Measurements from ENCODE around the gene SMOC2. TPM values are rescaled to one million over a fixed set of nuclear protein-coding genes. Genes with fewer than 3 reads are reported as not detected.

Gene SMOC2
- total and polyA plus RNA-seq, 2 of the 4 experiments (the other 2 are of a cell fraction), result not detected

GRCh38 chr6:168529214-168529613, 88.2 kb downstream of the SMOC2 start:
- Histone ChIP-seq H3K56ac (ENCODE audit: extremely low read depth, insufficient read depth, low read length) (no peak overlapping the region), H3K14ac (replicated peaks; ENCODE audit: low read depth, low read length) (no peak overlapping the region), H3K4me3 (ENCODE audit: insufficient read depth, low read depth, low read length) (no peak overlapping the region), H3K18ac (ENCODE audit: low read depth, low read length) (no peak overlapping the region), H3K27me3 (ENCODE audit: control insufficient read depth, insufficient read depth, low read length) (no peaks in the 10 kb centered on the region), H3K4me1 (ENCODE audit: control insufficient read depth, insufficient read depth, low read length) (no peaks in the 10 kb centered on the region), H2BK20ac (ENCODE audit: low read depth, low read length) (no peak overlapping the region), H2AK9ac (replicated peaks; ENCODE audit: low read depth, low read length, poor library complexity) (no peak overlapping the region), H2AK5ac (ENCODE audit: low read depth, low read length) (no peak overlapping the region), H3K4me2 (ENCODE audit: low read depth, low read length) (no peak overlapping the region), H3K9ac (ENCODE audit: low read depth, low read length) (no peak overlapping the region), H4K5ac (ENCODE audit: low read depth, low read length) (no peak overlapping the region), H3K79me1 (ENCODE audit: low read depth in 1 of 2, low read length in 2 of 2) (no peaks in the 10 kb centered on the region), H4K20me1 (ENCODE audit: insufficient read depth, low read length) (no peaks in the 10 kb centered on the region), H2BK15ac (ENCODE audit: low read depth, low read length) (no peak overlapping the region), H3K23ac (ENCODE audit: low read depth, low read length) (no peak overlapping the region), H2AFZ (replicated peaks; ENCODE audit: low read length, poor library complexity) (no peak overlapping the region), H3K36me3 (ENCODE audit: control insufficient read depth, insufficient read depth, low read length) (no peaks in the 10 kb centered on the region), H4K91ac (ENCODE audit: insufficient read depth, low read depth, low read length) (no peak overlapping the region), H3K27ac (ENCODE audit: insufficient read depth, low read length) (no peak overlapping the region), H3K4ac (ENCODE audit: low read depth, low read length) (no peak overlapping the region), H2BK120ac (ENCODE audit: low read depth, low read length) (no peak overlapping the region), H4K8ac (ENCODE audit: low read depth in 2 of 2, low read length in 2 of 2) (no peak overlapping the region), H3K9me1 (ENCODE audit: insufficient read depth, low read length) (no peaks in the 10 kb centered on the region), H3K9me3 (ENCODE audit: control insufficient read depth, insufficient read depth, low read length) (peaks cover 40% of the 10 kb centered on the region), H2BK5ac (ENCODE audit: low read depth, low read length, poor library complexity, severe bottlenecking) (no peak overlapping the region)
- intact Hi-C loops (cut with micrococcal nuclease) (no loop called here), dilution Hi-C loops (cut with HindIII; ENCODE audit: low sequenced_read_pairs, unreplicated experiment) (no loop called here), in situ Hi-C loops (cut with MboI; ENCODE audit: low sequenced_read_pairs) (no loop called here)
- WGBS, 2 experiments (ENCODE audit: extremely low coverage in 2 of 2, insufficient read length in 1 of 2), result 72% methylated on average over 11 of the region's 18 CpGs; no CpG with 5 or more reads in 1 of the 2 experiments
- no TSS peak for BruUV-seq (replicated peaks)
- ATAC-seq (ENCODE audit: low read depth) (no peak), DNase-seq (no peak)
- CTCF ChIA-PET, result no interaction called here
- POLR2A ChIA-PET (ENCODE audit: unreplicated experiment), result no interaction called here
- TF ChIP-seq RCOR1 (IDR thresholded peaks at IDR 0.05; ENCODE audit: insufficient replicate concordance, low read length) (no peak), CHD1 (IDR thresholded peaks at IDR 0.05; ENCODE audit: low read depth, low read length) (no peak), NFE2L2 (IDR thresholded peaks at IDR 0.05; ENCODE audit: low read depth, low read length) (no peak), BHLHE40 (IDR thresholded peaks at IDR 0.05; ENCODE audit: low read depth, low read length) (no peak), RFX5 (IDR thresholded peaks at IDR 0.05; ENCODE audit: low read depth, low read length) (no peak), RAD21 (IDR thresholded peaks at IDR 0.05; ENCODE audit: low read length) (no peak), SMC3 (IDR thresholded peaks at IDR 0.05; ENCODE audit: low read depth, low read length) (no peak), CEBPB (IDR thresholded peaks at IDR 0.05; ENCODE audit: low read depth, low read length) (no peak), FOS (IDR thresholded peaks at IDR 0.05; ENCODE audit: low read depth, low read length) (no peak), MAZ (IDR thresholded peaks at IDR 0.05; ENCODE audit: borderline replicate concordance, low read depth, low read length) (no peak), MAFK (IDR thresholded peaks at IDR 0.05; ENCODE audit: low read depth, low read length) (no peak), MXI1 (IDR thresholded peaks at IDR 0.05; ENCODE audit: borderline replicate concordance, low read depth, low read length) (no peak), POLR2A (IDR thresholded peaks at IDR 0.05; ENCODE audit: low read depth, low read length) (no peak), USF2 (IDR thresholded peaks at IDR 0.05; ENCODE audit: low read depth, low read length) (no peak)
- TF ChIP-seq, protein P1, sequence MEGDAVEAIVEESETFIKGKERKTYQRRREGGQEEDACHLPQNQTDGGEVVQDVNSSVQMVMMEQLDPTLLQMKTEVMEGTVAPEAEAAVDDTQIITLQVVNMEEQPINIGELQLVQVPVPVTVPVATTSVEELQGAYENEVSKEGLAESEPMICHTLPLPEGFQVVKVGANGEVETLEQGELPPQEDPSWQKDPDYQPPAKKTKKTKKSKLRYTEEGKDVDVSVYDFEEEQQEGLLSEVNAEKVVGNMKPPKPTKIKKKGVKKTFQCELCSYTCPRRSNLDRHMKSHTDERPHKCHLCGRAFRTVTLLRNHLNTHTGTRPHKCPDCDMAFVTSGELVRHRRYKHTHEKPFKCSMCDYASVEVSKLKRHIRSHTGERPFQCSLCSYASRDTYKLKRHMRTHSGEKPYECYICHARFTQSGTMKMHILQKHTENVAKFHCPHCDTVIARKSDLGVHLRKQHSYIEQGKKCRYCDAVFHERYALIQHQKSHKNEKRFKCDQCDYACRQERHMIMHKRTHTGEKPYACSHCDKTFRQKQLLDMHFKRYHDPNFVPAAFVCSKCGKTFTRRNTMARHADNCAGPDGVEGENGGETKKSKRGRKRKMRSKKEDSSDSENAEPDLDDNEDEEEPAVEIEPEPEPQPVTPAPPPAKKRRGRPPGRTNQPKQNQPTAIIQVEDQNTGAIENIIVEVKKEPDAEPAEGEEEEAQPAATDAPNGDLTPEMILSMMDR (conservative IDR thresholded peaks at IDR 0.05; ENCODE audit: low read depth, low read length), result no peak
- TF ChIP-seq, protein P2, sequence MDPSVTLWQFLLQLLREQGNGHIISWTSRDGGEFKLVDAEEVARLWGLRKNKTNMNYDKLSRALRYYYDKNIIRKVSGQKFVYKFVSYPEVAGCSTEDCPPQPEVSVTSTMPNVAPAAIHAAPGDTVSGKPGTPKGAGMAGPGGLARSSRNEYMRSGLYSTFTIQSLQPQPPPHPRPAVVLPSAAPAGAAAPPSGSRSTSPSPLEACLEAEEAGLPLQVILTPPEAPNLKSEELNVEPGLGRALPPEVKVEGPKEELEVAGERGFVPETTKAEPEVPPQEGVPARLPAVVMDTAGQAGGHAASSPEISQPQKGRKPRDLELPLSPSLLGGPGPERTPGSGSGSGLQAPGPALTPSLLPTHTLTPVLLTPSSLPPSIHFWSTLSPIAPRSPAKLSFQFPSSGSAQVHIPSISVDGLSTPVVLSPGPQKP (IDR thresholded peaks at IDR 0.05; ENCODE audit: borderline replicate concordance, low read depth, low read length), result no peak

All from IMR-90 (cell line).